Breast epithelium (tissue), 3 donors: ENCODE data around the gene HOTAIR.
A peak's percentile ranks its signal among the peaks of the same experiment; 100 is the strongest.

Experiments
- CTCF ChIP-seq, 3 donors: fragments of 450-650 bp; IDR thresholded peaks; one replicate each; pipeline ENCODE4 v1.5.1; 2016 to 2017; ENCODE audit warnings: antibody characterized with exemption in 3 of 3, mild to moderate bottlenecking in 3 of 3, moderate library complexity in 3 of 3
- POLR2AphosphoS5 ChIP-seq, 3 donors: sonication (generic); formaldehyde crosslinking; IDR thresholded peaks; one replicate each; pipeline ENCODE4 v1.6.1; 2017; ENCODE audit warnings: antibody characterized with exemption in 3 of 3

GRCh38 chr12:54019091-54019811 lies 44.5 kb upstream of the HOTAIR start:
- no peak for TF ChIP-seq CTCF (IDR thresholded peaks at IDR 0.05)
- TF ChIP-seq POLR2AphosphoS5 (IDR thresholded peaks at IDR 0.05), result peak in 2 of 3 donors; percentile 9 to 32
